Cardiac muscle cell (in vitro differentiated cells and primary cell): ENCODE data around the gene CAPN2. TPM values are rescaled to one million over a fixed set of nuclear protein-coding genes. Genes with fewer than 3 reads are reported as not detected.
A peak's percentile ranks its signal among the peaks of the same experiment; 100 is the strongest.

Experiments
- DNase-seq, 2 donors: peaks; one replicate each; pipeline versions ENCODE4 v3.0.0 to v3.0.0-alpha.2; 2010 to 2017; ENCODE audit warnings: low read depth in 1 of 2, low spot score in 1 of 2
- H3K27ac ChIP-seq: fragments of 200-600 bp; sonication (generic); 2 replicates; pipeline ENCODE4 v1.5.1; 2016
- H3K27me3 ChIP-seq: fragments of 200-600 bp; sonication (generic); 2 replicates; pipeline ENCODE4 v1.6.0; 2016; ENCODE audit warnings: control low read depth
- H3K36me3 ChIP-seq: fragments of 200-600 bp; sonication (generic); 2 replicates; pipeline ENCODE4 v1.5.1; 2016; ENCODE audit warnings: control low read depth
- H3K4me1 ChIP-seq: fragments of 200-600 bp; sonication (generic); 2 replicates; pipeline ENCODE4 v1.8.1; 2017; ENCODE audit warnings: low read depth, mild to moderate bottlenecking, mixed run types
- H3K4me3 ChIP-seq: fragments of 200-600 bp; sonication (generic); 2 replicates; pipeline ENCODE4 v1.5.1; 2016; ENCODE audit warnings: mild to moderate bottlenecking
- H3K9me3 ChIP-seq: fragments of 200-600 bp; sonication (generic); 2 replicates; pipeline ENCODE4 v1.5.1; 2017; ENCODE audit warnings: low read depth, mild to moderate bottlenecking, control low read depth
- polyA plus RNA-seq: library from polyadenylated mRNA; unstranded; fragments of >200 nt; fragmentation: Nextera tagmentation; extraction: Ambion mirVana; gene quantifications from 2 replicates; pipeline ENCODE4 v1.2.1, GENCODE V29; 2016
- total RNA-seq: library from RNA; depleted of rRNA; stranded (reverse); fragments of >200 nt; gene quantifications from 2 replicates; pipeline ENCODE4 v1.2.3, GENCODE V29; 2016
- TF ChIP-seq, protein P1 (sequence below): IDR thresholded peaks from 2 replicates; pipeline ENCODE4 v1.5.1; 2012; ENCODE audit warnings: low read depth, mild to moderate bottlenecking, low read length

CAPN2 gene
- total and polyA plus RNA-seq, 2 experiments from 2014 or later = 65.5 to 110 TPM

DNA sequence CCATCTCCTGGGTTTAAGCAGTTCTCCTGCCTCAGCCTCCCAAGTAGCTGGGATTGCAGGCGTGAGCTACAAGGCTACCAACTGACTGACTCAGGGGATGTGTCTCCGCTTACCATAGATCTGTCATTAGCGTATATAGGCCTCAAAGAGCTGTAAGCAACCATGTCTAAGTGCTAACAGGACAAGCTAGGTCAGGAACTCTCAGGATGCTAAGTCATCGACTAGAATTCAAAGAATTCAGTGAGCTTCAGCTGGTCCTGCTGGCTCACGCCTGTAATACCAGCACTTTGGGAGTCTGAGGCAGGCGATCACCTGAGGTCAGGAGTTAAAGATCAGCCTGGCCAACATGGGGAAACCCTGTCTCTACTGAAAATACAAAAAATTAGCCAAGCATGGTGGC is 29.5 kb downstream of the CAPN2 start:
- no peak for DNase-seq
- Histone ChIP-seq H3K4me3 (no peak overlapping the region), H3K27ac (no peak overlapping the region)

DNA sequence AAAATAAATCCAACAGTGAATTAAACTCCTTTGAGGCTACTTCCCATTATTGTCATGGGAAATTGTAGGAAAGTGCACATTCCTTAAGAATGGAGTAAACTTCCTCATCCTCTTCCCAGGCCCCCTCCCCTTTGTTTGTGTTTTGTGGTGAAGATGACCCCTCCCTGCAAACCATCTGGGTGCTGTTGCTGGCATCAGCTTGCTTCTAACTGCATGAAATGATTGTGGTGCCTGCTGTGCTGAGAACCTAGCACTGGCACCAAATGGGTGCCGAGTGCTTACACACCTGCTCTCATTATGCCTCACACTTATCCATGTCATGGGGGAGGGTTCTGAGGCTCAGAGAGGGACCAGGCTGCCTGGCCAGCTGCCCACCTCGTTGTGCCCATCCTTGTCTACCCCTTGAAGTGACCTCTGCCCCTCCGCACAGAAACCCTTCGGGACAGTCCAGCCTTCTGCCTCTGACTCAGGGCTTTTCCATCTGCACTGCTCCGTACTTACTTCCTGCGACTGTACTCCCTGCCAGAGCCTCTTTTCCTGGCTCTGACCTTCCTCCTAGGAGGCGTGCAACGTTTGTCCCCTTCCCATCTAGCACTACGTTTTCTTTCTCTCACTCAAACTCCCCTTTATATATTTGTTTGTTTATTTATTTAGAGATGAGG is 30.6 kb downstream of the CAPN2 start:
- Histone ChIP-seq H3K4me3 (no peak overlapping the region), H3K27me3 (peaks cover 10% of the 10 kb centered on the region), H3K4me1 (peaks cover 12% of the 10 kb centered on the region), H3K9me3 (no peaks in the 10 kb centered on the region), H3K36me3 (peaks cover 6% of the 10 kb centered on the region), H3K27ac (no peak overlapping the region)
- no peak for DNase-seq
- TF ChIP-seq, protein P1, sequence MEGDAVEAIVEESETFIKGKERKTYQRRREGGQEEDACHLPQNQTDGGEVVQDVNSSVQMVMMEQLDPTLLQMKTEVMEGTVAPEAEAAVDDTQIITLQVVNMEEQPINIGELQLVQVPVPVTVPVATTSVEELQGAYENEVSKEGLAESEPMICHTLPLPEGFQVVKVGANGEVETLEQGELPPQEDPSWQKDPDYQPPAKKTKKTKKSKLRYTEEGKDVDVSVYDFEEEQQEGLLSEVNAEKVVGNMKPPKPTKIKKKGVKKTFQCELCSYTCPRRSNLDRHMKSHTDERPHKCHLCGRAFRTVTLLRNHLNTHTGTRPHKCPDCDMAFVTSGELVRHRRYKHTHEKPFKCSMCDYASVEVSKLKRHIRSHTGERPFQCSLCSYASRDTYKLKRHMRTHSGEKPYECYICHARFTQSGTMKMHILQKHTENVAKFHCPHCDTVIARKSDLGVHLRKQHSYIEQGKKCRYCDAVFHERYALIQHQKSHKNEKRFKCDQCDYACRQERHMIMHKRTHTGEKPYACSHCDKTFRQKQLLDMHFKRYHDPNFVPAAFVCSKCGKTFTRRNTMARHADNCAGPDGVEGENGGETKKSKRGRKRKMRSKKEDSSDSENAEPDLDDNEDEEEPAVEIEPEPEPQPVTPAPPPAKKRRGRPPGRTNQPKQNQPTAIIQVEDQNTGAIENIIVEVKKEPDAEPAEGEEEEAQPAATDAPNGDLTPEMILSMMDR = no peak

More for the DNA sequence above, 29.5 kb downstream of the CAPN2 start:
- Histone ChIP-seq H3K36me3 (peaks cover under 1% of the 10 kb centered on the region), H3K9me3 (no peaks in the 10 kb centered on the region), H3K27me3 (no peaks in the 10 kb centered on the region), H3K4me1 (peaks cover 12% of the 10 kb centered on the region)
- TF ChIP-seq, protein P1 = no peak

DNA sequence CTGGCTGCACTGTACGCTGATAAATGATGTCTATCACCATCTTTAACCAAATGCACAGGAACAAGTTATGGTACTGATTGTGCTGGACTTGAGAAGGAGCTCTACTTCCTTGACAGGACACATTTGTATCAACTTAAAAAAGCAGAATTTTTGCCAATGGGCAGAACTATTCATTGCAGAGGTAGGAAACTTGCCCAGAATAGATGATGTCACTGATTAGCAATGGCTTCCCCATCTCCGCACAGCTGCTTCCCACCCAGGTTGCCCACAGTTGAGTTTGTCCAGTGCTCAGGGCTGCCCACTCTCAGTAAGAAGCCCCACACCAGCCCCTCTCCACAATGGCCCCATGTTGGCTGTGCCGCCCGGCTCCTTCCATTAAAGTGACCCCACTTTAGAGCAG is 33.4 kb downstream of the CAPN2 start:
- no peak for DNase-seq
- Histone ChIP-seq H3K36me3 (peaks cover 6% of the 10 kb centered on the region), H3K27ac (no peak overlapping the region)

DNA sequence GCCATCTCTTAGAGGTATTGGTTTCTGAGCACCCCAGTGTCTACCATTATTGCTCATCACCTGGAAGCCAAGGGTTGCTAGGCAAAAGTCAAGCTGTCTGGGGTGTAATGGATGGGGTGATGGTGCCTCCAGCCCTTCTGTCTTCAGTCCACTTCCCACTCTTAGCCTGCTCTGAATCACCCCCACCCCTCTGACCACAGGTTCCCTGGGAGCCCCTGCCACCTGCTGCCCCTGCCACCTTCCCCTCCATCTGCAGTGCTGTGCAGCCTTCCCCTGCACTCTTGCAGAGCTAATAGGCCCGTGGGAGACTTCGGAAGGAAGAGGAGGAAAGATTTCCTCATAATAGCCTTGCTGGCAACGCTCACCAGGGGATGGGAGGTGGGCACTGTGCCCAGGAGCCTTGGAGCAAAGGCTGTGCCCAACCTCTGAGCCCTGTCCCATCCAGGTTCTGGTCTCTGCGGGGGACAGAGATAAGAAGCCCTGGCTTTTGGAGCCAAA is 35.5 kb downstream of the CAPN2 start:
- no peak overlapping the region for H3K4me3 ChIP-seq
- peaks cover 6% of the 10 kb centered on the region for H3K36me3 ChIP-seq
- no peaks in the 10 kb centered on the region for H3K9me3 ChIP-seq
- peak in 1 of 2 donors; percentile 74 for DNase-seq
- no peak overlapping the region for H3K27ac ChIP-seq
- TF ChIP-seq, protein P1 = no peak
- H3K27me3 ChIP-seq = peaks cover 15% of the 10 kb centered on the region
- H3K4me1 ChIP-seq = peaks cover 5% of the 10 kb centered on the region

More for the DNA sequence above, 33.4 kb downstream of the CAPN2 start:
- no peaks in the 10 kb centered on the region for H3K9me3 ChIP-seq
- TF ChIP-seq, protein P1 = no peak
- peaks cover 15% of the 10 kb centered on the region for H3K27me3 ChIP-seq
- H3K4me3 ChIP-seq = no peak overlapping the region
- no peaks in the 10 kb centered on the region for H3K4me1 ChIP-seq

DNA sequence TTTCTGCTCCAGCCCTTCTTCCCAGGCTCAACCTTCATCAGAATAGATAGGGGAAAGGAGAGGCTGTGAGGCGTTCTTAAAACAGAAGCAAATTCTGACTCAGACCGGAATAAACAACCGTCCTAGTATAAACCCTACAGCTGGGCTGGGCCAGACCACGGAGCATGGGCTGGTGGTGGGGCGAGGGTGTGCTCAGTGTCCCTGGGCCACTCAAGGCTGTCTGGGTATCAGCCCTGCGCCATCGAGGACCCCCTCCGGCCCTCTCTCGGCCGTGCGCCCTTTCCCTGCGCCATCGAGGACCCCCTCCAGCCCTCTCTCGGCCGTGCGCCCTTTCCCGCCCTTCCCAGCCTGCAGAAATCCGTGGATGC is 36.0 kb downstream of the CAPN2 start:
- H3K27ac ChIP-seq = no peak overlapping the region
- DNase-seq = peak in 1 of 2 donors; percentile 67
- TF ChIP-seq, protein P1 = no peak
- H3K27me3 ChIP-seq = peaks cover 15% of the 10 kb centered on the region
- peaks cover 5% of the 10 kb centered on the region for H3K4me1 ChIP-seq
- no peak overlapping the region for H3K4me3 ChIP-seq
- peaks cover 6% of the 10 kb centered on the region for H3K36me3 ChIP-seq
- H3K9me3 ChIP-seq = no peaks in the 10 kb centered on the region
